GM12878 (cell line): ENCODE results near the gene SPART.

Source experiments
- BHLHE40 ChIP-seq, 2 experiments: fragments of 450-650 bp in 1 of 2; IDR thresholded peaks; 2 replicates each; pipeline ENCODE4 v1.6.1; 2011 to 2017; ENCODE audit warnings: low read depth in 2 of 2, borderline replicate concordance in 1 of 2, improper control_type of control experiment in 1 of 2, low read length in 1 of 2, mild to moderate bottlenecking in 1 of 2
- CHD2 ChIP-seq: IDR thresholded peaks from 2 replicates; pipeline ENCODE4 v1.6.1; 2011; ENCODE audit warnings: low read depth, low read length, improper control_type of control experiment, borderline replicate concordance
- SUPT20H ChIP-seq: IDR thresholded peaks from 2 replicates; pipeline ENCODE4 v1.6.1; 2011; ENCODE audit warnings: low read depth, mild to moderate bottlenecking, low read length, moderate library complexity, borderline replicate concordance; ENCODE audit not compliant: control insufficient read depth

DNA sequence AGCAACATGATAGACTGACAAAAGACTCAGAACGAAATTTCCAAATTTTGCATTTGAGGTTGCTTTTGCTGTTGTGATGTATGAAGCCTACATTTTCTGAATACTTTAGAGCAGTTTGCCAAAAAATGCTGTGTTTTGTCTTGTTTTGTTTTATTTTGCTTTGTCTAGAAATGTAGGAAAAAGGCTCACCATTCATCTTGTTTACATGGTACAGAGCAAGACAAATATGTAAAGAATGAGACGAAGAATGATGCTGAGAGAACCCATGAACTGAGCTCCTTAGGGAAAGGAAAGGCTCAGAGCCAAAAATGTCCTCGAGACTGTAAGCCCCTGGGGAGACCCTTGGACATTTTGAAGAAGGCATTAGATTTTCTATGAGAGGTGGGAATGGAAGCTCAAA, 6.8 kb upstream of the SPART start:
- no peak for TF ChIP-seq SUPT20H
- TF ChIP-seq CHD2 = no peak
- no peak for TF ChIP-seq BHLHE40 (IDR thresholded peaks at IDR 0.05; ENCODE audit: borderline replicate concordance in 1 of 2, low read depth in 2 of 2, low read length in 1 of 2)
